Left renal pelvis (tissue), 4 donors: ENCODE results near the gene HTD2. TPM values are rescaled to one million over a fixed set of nuclear protein-coding genes. Genes with fewer than 3 reads are reported as not detected.
A peak's percentile ranks its signal among the peaks of the same experiment; 100 is the strongest.
"Not testable (repeated sequence)": the region's sequence is repeated elsewhere in the genome, so short reads cannot be mapped to it uniquely, and the experiment has no call there.

Source experiments
- DNase-seq, 4 donors: peaks; one replicate each; pipeline ENCODE4 v3.0.0-alpha.2; 2013; ENCODE audit warnings: low read depth in 4 of 4, low spot score in 3 of 4
- polyA plus RNA-seq, 4 donors: library from polyadenylated mRNA; unstranded; fragments of 120-200 nt; gene quantifications; one replicate each; pipeline ENCODE4 v1.2.1, GENCODE V29; 2013; ENCODE audit not compliant: insufficient read length in 4 of 4

The HTD2 gene
- 10 to 100 TPM; 10.1 to 17.1 (median 12.3) TPM for polyA plus RNA-seq

- peak; percentile 96 to 97 (median 97) for DNase-seq
Observed at GRCh38 chr3:58305882-58306711, at the start of gene HTD2, which contains the start of gene RPP14. Gene HTD2 (plus strand): TSS chr3:58306520. CDS start chr3:58317614, 11,094 bp downstream. Gene RPP14 (plus strand): TSS chr3:58306245. CDS start chr3:58310330, 4,085 bp downstream.

GRCh38 chr3:58258392-58259055 lies 47.8 kb upstream of the HTD2 start:
- DNase-seq = no peak

GRCh38 chr3:58260261-58260731 lies 46.0 kb upstream of the HTD2 start:
- no peak for DNase-seq

- no peak for DNase-seq
Observed at GRCh38 chr3:58260733-58261132, 45.6 kb upstream of the HTD2 start.

GRCh38 chr3:58261954-58262666 lies 44.2 kb upstream of the HTD2 start:
- DNase-seq = no peak

GRCh38 chr3:58266577-58266976 lies 39.7 kb upstream of the HTD2 start:
- DNase-seq = no peak

GRCh38 chr3:58267543-58267942 lies 38.8 kb upstream of the HTD2 start:
- DNase-seq = not testable (repeated sequence)

- no peak for DNase-seq
Observed at GRCh38 chr3:58269356-58269755, 37.0 kb upstream of the HTD2 start.

- DNase-seq = no peak
Observed at GRCh38 chr3:58270485-58270884, 35.8 kb upstream of the HTD2 start.

- DNase-seq = no peak
Observed at GRCh38 chr3:58271901-58272501, 34.3 kb upstream of the HTD2 start.

- no peak for DNase-seq
Observed at GRCh38 chr3:58272891-58273290, 33.4 kb upstream of the HTD2 start.

GRCh38 chr3:58273362-58273761 lies 33.0 kb upstream of the HTD2 start:
- not testable (repeated sequence) for DNase-seq

GRCh38 chr3:58274027-58274614 lies 32.2 kb upstream of the HTD2 start:
- DNase-seq = no peak

- no peak for DNase-seq
Observed at GRCh38 chr3:58281069-58281468, 25.3 kb upstream of the HTD2 start.

GRCh38 chr3:58285334-58285733 lies 21.0 kb upstream of the HTD2 start:
- no peak for DNase-seq

GRCh38 chr3:58287354-58287753 lies 19.0 kb upstream of the HTD2 start:
- no peak for DNase-seq

GRCh38 chr3:58288011-58288728 lies 18.1 kb upstream of the HTD2 start:
- DNase-seq = no peak

GRCh38 chr3:58288964-58289613 lies 17.2 kb upstream of the HTD2 start:
- not testable (repeated sequence) for DNase-seq

GRCh38 chr3:58290446-58290845 lies 15.9 kb upstream of the HTD2 start:
- DNase-seq = not testable (repeated sequence)
